RWPE2 (cell line): ENCODE results near the gene SYNE1.

Source experiments
- ATAC-seq: fragments of 200-7000 bp; cut with Tn5 transposase; 3 replicates; pipeline ENCODE4 v1.9.1; 2021; ENCODE audit warnings: low read depth
- DNase-seq: peaks from one replicate; pipeline ENCODE4 v3.0.0-alpha.2; 2020; ENCODE audit warnings: low spot score
- H3K27ac ChIP-seq: fragments of 450-650 bp; 2 replicates; pipeline ENCODE4 v1.5.1; 2017; ENCODE audit warnings: mild to moderate bottlenecking; ENCODE audit not compliant: poor library complexity, severe bottlenecking
- H3K27me3 ChIP-seq: fragments of 250-450 bp; sonication (Bioruptor Pico); 2 replicates; pipeline ENCODE4 v1.5.1; 2021; ENCODE audit warnings: mild to moderate bottlenecking, moderate library complexity; ENCODE audit not compliant: insufficient read depth, poor library complexity, severe bottlenecking
- H3K36me3 ChIP-seq: fragments of 250-450 bp; sonication (Bioruptor Pico); 2 replicates; pipeline ENCODE4 v1.5.1; 2020; ENCODE audit warnings: low read depth, mild to moderate bottlenecking, moderate library complexity
- H3K4me1 ChIP-seq: fragments of 250-450 bp; sonication (Bioruptor Pico); 2 replicates; pipeline ENCODE4 v1.5.1; 2021; ENCODE audit warnings: mild to moderate bottlenecking, moderate library complexity; ENCODE audit not compliant: insufficient read depth, poor library complexity, severe bottlenecking
- H3K4me3 ChIP-seq: fragments of 250-450 bp; sonication (Bioruptor Pico); 2 replicates; pipeline ENCODE4 v1.5.1; 2021; ENCODE audit warnings: mild to moderate bottlenecking, moderate library complexity; ENCODE audit not compliant: severe bottlenecking
- H3K9me3 ChIP-seq: fragments of 250-450 bp; sonication (Bioruptor Pico); 2 replicates; pipeline ENCODE4 v1.5.1; 2021; ENCODE audit warnings: mild to moderate bottlenecking, moderate library complexity; ENCODE audit not compliant: severe bottlenecking
- CTCF ChIP-seq: fragments of 450-650 bp; IDR thresholded peaks from one replicate; pipeline ENCODE4 v1.5.1; 2017; ENCODE audit warnings: mild to moderate bottlenecking, moderate library complexity; ENCODE audit not compliant: poor library complexity, severe bottlenecking

Gene SYNE1

DNA sequence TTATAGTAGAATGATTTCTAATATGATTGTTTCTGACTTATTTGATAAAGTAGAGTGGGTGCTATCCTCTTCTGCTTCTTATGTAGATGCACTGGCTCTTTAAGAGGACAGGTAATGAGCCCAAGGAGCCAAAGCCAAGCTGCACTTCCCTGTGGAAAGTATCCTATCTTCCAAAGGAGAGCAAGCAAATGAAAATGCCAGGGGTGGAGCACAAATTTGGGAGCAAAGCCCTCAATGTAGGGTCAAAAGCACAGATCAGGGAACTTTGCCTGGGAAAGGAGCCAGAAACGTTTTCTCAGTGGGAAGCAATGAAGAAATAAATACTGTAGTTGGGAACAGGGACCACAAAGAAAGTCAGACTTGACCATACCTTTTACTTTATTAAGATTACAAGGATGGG is 242.9 kb downstream of the SYNE1 start:
- H3K36me3 ChIP-seq: no peaks in the 10 kb centered on the region
- no peak overlapping the region for H3K4me3 ChIP-seq
- H3K27ac ChIP-seq: no peak overlapping the region
- no peaks in the 10 kb centered on the region for H3K4me1 ChIP-seq
- H3K9me3 ChIP-seq: no peaks in the 10 kb centered on the region
- no peak for TF ChIP-seq CTCF
- ATAC-seq (no peak), DNase-seq (no peak)
- no peaks in the 10 kb centered on the region for H3K27me3 ChIP-seq

DNA sequence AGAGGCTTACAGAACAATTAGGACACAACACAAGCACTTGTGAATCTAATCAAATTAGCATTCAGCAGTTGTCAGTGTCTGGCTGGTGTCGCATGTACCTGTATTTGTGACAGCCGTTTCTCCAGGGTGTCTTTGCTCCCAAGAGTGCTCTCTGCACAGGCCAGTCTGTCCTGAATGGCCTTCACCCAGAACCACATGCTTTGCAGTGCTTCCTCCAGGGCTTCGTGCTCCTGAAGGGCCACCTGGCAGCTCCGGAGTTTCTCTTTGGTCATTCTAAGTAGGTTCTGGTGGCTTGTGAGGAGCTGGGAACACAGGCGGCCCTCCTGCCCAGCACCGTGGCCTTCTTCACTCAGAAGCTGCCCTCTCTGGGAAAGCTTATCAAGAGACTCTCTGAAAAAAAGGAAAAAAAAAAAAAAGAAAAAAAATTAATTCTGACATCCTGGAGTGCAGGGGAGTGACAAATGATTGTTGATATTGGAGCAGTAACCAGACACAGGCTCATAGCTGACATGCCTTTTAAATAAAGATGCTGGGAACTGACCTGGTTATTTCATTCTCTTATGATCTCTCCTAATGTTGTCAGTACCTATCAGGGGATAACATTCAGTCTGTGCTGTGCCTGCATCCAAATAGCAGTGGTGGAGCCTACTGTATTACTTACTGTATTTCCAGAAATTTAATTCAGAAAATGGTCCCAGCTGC is 245.8 kb downstream of the SYNE1 start:
- H3K4me1 ChIP-seq: no peaks in the 10 kb centered on the region
- no peak overlapping the region for H3K4me3 ChIP-seq
- no peaks in the 10 kb centered on the region for H3K9me3 ChIP-seq
- H3K27ac ChIP-seq: no peak overlapping the region
- DNase-seq (no peak), ATAC-seq (no peak)
- H3K36me3 ChIP-seq: no peaks in the 10 kb centered on the region
- no peaks in the 10 kb centered on the region for H3K27me3 ChIP-seq
- no peak for TF ChIP-seq CTCF

GRCh38 chr6:152387091-152387490 is 250.1 kb downstream of the SYNE1 start:
- no peaks in the 10 kb centered on the region for H3K27me3 ChIP-seq
- DNase-seq (no peak), ATAC-seq (no peak)
- no peaks in the 10 kb centered on the region for H3K9me3 ChIP-seq
- H3K4me1 ChIP-seq: peaks cover 2% of the 10 kb centered on the region
- TF ChIP-seq CTCF: no peak
- H3K27ac ChIP-seq: no peak overlapping the region
- no peak overlapping the region for H3K4me3 ChIP-seq
- H3K36me3 ChIP-seq: no peaks in the 10 kb centered on the region

- DNase-seq: no peak
- H3K4me1 ChIP-seq: peaks cover 11% of the 10 kb centered on the region
- no peaks in the 10 kb centered on the region for H3K9me3 ChIP-seq
- H3K27ac ChIP-seq: no peak overlapping the region
- H3K36me3 ChIP-seq: no peaks in the 10 kb centered on the region
- no peak for TF ChIP-seq CTCF
- H3K27me3 ChIP-seq: no peaks in the 10 kb centered on the region
- H3K4me3 ChIP-seq: no peak overlapping the region
- no peak for ATAC-seq
Measured at GRCh38 chr6:152386131-152386530, 251.0 kb downstream of the SYNE1 start.

- ATAC-seq: peak; percentile 89
- Histone ChIP-seq H3K27ac (peak overlapping the region; percentile 52), H3K27me3 (no peaks in the 10 kb centered on the region), H3K36me3 (no peaks in the 10 kb centered on the region; the same call in 1 of the 2 replicates), H3K4me3 (peak overlapping the region; percentile 34), H3K4me1 (peaks cover 28% of the 10 kb centered on the region), H3K9me3 (no peaks in the 10 kb centered on the region)
- DNase-seq: peak; percentile 58
- TF ChIP-seq CTCF: no peak
Measured at GRCh38 chr6:152380993-152381898, 255.9 kb downstream of the SYNE1 start.
